H1 (cell line): ENCODE data around the gene TUBGCP2. TPM values are rescaled to one million over a fixed set of nuclear protein-coding genes. Genes with fewer than 3 reads are reported as not detected.

ENCODE experiments used
- EP300 ChIP-seq, 2 experiments: IDR thresholded peaks; 1 replicate in 1 of 2; 2 replicates in 1 of 2; pipeline ENCODE4 v1.6.1; 2011 to 2012; ENCODE audit warnings: low read depth in 2 of 2, low read length in 2 of 2, mild to moderate bottlenecking in 2 of 2, borderline replicate concordance in 1 of 2, inconsistent platforms in 1 of 2, moderate library complexity in 1 of 2
- polyA plus RNA-seq, 7 experiments: library from polyadenylated mRNA; depleted of rRNA in 3 of 7; stranded (reverse) in 5 of 7; unstranded in 2 of 7; fragments of >200 nt in 5 of 7; fragments of 200-250 nt in 2 of 7; gene quantifications; 1 replicate in 5 of 7; 2 replicates in 1 of 7; 4 replicates in 1 of 7; pipeline versions ENCODE4 v1.2.1 to v1.2.3, GENCODE V29; 2011 to 2013; ENCODE audit warnings: missing spikeins in 2 of 7, mixed read lengths in 2 of 7
- total RNA-seq: library from RNA; stranded (reverse); fragmentation: NEBNext Ultra II Directional; extraction: Animal tissue kit (Norgen Biotek cat#: 25700); gene quantifications from 2 replicates; pipeline ENCODE4 v1.2.1, GENCODE V29; 2021
- TF ChIP-seq, protein P1 (sequence below): fragments of 300-600 bp; sonication (generic); IDR thresholded peaks from 2 replicates; pipeline ENCODE4 v1.7.1; 2012; ENCODE audit warnings: low read length, moderate library complexity, mild to moderate bottlenecking, inconsistent platforms; ENCODE audit not compliant: insufficient replicate concordance

The TUBGCP2 gene
- total and polyA plus RNA-seq, 2 of the 8 experiments (the other 6 are each of a cell fraction or from before 2014, with no cell fraction given) = 34.9 to 51.9 TPM

GRCh38 chr10:133326223-133326551 lies 17.5 kb upstream of the TUBGCP2 start (continued):
- TF ChIP-seq, protein P1, sequence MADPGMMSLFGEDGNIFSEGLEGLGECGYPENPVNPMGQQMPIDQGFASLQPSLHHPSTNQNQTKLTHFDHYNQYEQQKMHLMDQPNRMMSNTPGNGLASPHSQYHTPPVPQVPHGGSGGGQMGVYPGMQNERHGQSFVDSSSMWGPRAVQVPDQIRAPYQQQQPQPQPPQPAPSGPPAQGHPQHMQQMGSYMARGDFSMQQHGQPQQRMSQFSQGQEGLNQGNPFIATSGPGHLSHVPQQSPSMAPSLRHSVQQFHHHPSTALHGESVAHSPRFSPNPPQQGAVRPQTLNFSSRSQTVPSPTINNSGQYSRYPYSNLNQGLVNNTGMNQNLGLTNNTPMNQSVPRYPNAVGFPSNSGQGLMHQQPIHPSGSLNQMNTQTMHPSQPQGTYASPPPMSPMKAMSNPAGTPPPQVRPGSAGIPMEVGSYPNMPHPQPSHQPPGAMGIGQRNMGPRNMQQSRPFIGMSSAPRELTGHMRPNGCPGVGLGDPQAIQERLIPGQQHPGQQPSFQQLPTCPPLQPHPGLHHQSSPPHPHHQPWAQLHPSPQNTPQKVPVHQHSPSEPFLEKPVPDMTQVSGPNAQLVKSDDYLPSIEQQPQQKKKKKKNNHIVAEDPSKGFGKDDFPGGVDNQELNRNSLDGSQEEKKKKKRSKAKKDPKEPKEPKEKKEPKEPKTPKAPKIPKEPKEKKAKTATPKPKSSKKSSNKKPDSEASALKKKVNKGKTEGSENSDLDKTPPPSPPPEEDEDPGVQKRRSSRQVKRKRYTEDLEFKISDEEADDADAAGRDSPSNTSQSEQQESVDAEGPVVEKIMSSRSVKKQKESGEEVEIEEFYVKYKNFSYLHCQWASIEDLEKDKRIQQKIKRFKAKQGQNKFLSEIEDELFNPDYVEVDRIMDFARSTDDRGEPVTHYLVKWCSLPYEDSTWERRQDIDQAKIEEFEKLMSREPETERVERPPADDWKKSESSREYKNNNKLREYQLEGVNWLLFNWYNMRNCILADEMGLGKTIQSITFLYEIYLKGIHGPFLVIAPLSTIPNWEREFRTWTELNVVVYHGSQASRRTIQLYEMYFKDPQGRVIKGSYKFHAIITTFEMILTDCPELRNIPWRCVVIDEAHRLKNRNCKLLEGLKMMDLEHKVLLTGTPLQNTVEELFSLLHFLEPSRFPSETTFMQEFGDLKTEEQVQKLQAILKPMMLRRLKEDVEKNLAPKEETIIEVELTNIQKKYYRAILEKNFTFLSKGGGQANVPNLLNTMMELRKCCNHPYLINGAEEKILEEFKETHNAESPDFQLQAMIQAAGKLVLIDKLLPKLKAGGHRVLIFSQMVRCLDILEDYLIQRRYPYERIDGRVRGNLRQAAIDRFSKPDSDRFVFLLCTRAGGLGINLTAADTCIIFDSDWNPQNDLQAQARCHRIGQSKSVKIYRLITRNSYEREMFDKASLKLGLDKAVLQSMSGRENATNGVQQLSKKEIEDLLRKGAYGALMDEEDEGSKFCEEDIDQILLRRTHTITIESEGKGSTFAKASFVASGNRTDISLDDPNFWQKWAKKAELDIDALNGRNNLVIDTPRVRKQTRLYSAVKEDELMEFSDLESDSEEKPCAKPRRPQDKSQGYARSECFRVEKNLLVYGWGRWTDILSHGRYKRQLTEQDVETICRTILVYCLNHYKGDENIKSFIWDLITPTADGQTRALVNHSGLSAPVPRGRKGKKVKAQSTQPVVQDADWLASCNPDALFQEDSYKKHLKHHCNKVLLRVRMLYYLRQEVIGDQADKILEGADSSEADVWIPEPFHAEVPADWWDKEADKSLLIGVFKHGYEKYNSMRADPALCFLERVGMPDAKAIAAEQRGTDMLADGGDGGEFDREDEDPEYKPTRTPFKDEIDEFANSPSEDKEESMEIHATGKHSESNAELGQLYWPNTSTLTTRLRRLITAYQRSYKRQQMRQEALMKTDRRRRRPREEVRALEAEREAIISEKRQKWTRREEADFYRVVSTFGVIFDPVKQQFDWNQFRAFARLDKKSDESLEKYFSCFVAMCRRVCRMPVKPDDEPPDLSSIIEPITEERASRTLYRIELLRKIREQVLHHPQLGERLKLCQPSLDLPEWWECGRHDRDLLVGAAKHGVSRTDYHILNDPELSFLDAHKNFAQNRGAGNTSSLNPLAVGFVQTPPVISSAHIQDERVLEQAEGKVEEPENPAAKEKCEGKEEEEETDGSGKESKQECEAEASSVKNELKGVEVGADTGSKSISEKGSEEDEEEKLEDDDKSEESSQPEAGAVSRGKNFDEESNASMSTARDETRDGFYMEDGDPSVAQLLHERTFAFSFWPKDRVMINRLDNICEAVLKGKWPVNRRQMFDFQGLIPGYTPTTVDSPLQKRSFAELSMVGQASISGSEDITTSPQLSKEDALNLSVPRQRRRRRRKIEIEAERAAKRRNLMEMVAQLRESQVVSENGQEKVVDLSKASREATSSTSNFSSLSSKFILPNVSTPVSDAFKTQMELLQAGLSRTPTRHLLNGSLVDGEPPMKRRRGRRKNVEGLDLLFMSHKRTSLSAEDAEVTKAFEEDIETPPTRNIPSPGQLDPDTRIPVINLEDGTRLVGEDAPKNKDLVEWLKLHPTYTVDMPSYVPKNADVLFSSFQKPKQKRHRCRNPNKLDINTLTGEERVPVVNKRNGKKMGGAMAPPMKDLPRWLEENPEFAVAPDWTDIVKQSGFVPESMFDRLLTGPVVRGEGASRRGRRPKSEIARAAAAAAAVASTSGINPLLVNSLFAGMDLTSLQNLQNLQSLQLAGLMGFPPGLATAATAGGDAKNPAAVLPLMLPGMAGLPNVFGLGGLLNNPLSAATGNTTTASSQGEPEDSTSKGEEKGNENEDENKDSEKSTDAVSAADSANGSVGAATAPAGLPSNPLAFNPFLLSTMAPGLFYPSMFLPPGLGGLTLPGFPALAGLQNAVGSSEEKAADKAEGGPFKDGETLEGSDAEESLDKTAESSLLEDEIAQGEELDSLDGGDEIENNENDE = no peak
- no peak for TF ChIP-seq EP300 (IDR thresholded peaks at IDR 0.05; ENCODE audit: borderline replicate concordance in 1 of 2, low read depth in 2 of 2, low read length in 2 of 2)
